Uterus (tissue), 2 donors: ENCODE measurements around the gene LITAF.

ENCODE experiments used
- POLR2A ChIP-seq, 2 donors: fragments of 450-650 bp; IDR thresholded peaks; one replicate each; pipeline ENCODE4 v1.6.1; 2016; ENCODE audit warnings: antibody characterized with exemption in 2 of 2, mild to moderate bottlenecking in 1 of 2, moderate library complexity in 1 of 2
- TF ChIP-seq, protein P1 (sequence below), 4 experiments: fragments of 200-600 bp in 2 of 4; fragments of 450-650 bp in 2 of 4; sonication (generic) in 2 of 4; IDR thresholded peaks; one replicate each; pipeline ENCODE4 v1.5.1; 2016 to 2019; ENCODE audit warnings: antibody characterized with exemption in 4 of 4, mild to moderate bottlenecking in 2 of 4, moderate library complexity in 1 of 4

GRCh38 chr16:11502239-11502638, 84.5 kb downstream of the LITAF start:
- TF ChIP-seq, protein P1, sequence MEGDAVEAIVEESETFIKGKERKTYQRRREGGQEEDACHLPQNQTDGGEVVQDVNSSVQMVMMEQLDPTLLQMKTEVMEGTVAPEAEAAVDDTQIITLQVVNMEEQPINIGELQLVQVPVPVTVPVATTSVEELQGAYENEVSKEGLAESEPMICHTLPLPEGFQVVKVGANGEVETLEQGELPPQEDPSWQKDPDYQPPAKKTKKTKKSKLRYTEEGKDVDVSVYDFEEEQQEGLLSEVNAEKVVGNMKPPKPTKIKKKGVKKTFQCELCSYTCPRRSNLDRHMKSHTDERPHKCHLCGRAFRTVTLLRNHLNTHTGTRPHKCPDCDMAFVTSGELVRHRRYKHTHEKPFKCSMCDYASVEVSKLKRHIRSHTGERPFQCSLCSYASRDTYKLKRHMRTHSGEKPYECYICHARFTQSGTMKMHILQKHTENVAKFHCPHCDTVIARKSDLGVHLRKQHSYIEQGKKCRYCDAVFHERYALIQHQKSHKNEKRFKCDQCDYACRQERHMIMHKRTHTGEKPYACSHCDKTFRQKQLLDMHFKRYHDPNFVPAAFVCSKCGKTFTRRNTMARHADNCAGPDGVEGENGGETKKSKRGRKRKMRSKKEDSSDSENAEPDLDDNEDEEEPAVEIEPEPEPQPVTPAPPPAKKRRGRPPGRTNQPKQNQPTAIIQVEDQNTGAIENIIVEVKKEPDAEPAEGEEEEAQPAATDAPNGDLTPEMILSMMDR (IDR thresholded peaks at IDR 0.05), result no peak
- no peak for TF ChIP-seq POLR2A (IDR thresholded peaks at IDR 0.05)
